AG09309 (cell line): Measurements from ENCODE around the gene FYB1.

ENCODE experiments used
- DNase-seq: peaks from one replicate; pipeline ENCODE4 v3.0.0-alpha.2; 2010; ENCODE audit warnings: low read depth
- H3K4me3 ChIP-seq: 2 replicates; pipeline ENCODE4 v1.5.1; 2011; ENCODE audit warnings: mild to moderate bottlenecking, low read depth, low read length, moderate library complexity; ENCODE audit not compliant: control insufficient read depth
- TF ChIP-seq, protein P1 (sequence below): IDR thresholded peaks from 2 replicates; pipeline ENCODE4 v1.5.1; 2011; ENCODE audit warnings: mild to moderate bottlenecking, low read depth, low read length, inconsistent platforms; ENCODE audit not compliant: insufficient read depth, control insufficient read depth; ENCODE audit errors: missing control alignments

Gene FYB1

DNA sequence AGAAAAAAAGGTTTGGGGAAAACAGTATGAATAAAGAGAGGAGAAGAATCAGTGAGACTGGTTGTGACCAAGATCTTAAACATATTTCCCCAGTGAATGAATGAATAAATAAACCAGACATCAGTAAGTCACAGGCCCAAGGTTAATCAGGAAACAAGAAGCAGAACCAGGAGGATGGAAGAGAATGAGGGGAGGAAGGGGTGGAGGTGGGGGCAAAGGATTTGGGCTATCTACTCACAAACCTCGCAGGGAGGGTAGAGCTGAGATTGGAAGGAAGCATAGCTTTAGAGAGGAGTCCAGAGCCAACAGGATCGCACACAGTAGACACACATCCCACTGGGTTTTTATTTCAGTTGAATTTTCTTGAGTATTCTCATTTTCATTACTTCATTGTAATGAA, 97.4 kb downstream of the FYB1 start:
- H3K4me3 ChIP-seq = no peak overlapping the region
- no peak for DNase-seq
- TF ChIP-seq, protein P1, sequence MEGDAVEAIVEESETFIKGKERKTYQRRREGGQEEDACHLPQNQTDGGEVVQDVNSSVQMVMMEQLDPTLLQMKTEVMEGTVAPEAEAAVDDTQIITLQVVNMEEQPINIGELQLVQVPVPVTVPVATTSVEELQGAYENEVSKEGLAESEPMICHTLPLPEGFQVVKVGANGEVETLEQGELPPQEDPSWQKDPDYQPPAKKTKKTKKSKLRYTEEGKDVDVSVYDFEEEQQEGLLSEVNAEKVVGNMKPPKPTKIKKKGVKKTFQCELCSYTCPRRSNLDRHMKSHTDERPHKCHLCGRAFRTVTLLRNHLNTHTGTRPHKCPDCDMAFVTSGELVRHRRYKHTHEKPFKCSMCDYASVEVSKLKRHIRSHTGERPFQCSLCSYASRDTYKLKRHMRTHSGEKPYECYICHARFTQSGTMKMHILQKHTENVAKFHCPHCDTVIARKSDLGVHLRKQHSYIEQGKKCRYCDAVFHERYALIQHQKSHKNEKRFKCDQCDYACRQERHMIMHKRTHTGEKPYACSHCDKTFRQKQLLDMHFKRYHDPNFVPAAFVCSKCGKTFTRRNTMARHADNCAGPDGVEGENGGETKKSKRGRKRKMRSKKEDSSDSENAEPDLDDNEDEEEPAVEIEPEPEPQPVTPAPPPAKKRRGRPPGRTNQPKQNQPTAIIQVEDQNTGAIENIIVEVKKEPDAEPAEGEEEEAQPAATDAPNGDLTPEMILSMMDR = no peak

DNA sequence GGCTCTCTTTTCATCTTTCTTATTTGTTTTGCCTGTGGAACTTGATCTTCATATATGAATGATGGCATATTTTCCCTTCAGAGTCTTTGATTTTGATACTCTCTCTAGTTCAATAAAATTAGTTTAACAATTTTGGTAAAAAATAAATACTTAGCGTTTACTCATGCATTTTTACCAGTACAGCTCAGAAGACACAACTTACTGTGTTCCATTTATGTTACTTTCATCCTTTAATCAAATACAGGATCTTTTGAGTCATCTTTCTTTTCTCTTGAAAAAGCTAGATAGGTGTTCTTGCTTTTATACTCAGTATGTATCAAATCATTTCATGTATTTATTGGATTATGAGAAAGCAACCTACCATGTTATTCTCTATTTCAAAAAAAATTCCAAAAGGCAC, 98.0 kb downstream of the FYB1 start:
- TF ChIP-seq, protein P1 = no peak
- no peak for DNase-seq
- no peak overlapping the region for H3K4me3 ChIP-seq

DNA sequence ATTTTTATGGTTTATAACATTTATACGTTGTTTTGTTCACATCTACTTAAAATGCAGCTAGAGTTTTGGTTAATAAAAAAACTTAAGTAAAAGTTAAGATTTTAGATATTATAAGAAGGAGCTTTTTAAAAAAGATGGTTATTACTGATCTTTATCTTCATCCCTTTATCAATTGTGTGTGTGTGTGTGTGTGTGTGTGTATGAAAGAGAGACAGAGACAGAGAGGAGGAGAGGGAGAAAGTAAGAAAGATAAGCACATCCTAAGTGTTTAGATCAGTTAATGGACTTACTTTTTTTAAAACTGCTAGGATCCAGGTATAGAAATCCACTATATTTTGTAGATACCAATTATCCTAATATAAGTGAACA, 99.3 kb downstream of the FYB1 start:
- TF ChIP-seq, protein P1 = no peak
- no peak overlapping the region for H3K4me3 ChIP-seq
- DNase-seq = no peak

DNA sequence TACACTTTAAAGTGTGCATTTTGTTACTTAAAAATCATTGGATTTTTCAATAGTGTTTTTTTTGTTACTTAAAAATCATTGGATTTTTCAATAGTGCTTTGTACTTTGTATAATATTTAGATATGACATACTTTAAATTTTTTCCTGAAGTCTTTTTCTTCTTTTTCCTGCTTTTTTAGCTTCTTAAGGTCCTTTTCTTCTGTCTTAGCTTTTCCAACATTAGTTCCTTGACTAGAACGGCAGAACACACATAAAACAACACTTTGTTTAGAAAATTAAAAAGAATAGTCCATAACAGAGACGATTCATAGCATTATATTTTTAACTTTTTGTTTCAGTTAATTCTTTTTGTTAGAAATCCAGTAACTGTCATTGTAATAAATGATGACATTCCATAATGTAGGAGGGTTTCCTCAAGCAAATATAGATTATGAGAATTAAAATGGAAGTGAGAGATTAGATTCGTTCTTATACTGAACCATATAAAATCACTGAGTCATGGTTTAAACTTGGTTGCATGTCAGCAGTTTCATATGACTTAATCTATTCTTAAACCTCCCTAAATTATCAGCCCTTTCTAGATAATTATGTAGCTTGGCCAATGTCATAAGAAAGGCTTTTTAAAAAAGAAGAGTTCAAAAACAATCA, 99.8 kb downstream of the FYB1 start:
- TF ChIP-seq, protein P1 = no peak
- DNase-seq = no peak
- no peak overlapping the region for H3K4me3 ChIP-seq

DNA sequence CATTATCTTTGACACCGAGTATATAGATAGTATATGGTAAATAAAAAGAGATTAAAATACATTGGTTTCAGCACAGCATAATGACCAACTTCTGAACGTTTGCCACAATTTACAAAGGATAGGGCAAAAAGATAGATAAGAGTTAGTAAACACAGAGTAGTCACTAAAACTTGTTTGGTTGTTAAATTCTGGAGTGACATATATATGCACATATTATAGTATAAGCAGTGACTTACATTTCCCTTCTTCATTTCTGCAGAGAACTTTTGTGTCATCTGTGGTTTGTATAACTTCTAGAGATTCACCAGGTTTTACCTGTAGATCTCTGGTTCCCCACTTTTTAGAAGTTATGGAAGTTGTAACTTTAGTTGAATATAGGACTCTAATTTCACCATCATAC, 100.7 kb downstream of the FYB1 start:
- TF ChIP-seq, protein P1 = no peak
- no peak for DNase-seq
- H3K4me3 ChIP-seq = no peak overlapping the region

DNA sequence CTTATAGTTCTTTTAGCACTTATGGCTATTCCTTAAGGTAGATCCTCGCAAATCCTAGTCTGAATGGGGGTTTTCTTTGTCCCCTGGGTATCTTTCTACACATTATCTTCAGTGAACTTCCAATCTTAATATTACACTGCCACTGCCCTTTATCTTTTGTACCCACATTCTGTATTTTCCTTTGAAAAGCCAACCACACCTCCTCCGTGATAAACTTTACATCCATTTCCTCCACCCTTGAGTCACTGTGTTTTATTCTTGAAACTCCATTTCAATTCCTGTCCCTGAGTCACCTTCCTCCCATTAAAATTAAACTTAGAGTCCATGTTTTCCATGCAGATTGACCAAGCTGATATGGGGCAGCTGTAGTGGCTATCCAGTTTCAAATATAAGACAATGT, 102.0 kb downstream of the FYB1 start:
- TF ChIP-seq, protein P1 = no peak
- DNase-seq = no peak
- no peak overlapping the region for H3K4me3 ChIP-seq
